ENCODE results near the gene EMILIN2.
A peak's percentile ranks its signal among the peaks of the same experiment; 100 is the strongest.

The EMILIN2 gene

GRCh38 chr18:2924920-2925319, 78.1 kb downstream of the EMILIN2 start:
- DNase-seq: no peak

GRCh38 chr18:2926528-2926927, 79.7 kb downstream of the EMILIN2 start:
- H3K36me3 ChIP-seq: no peaks in the 10 kb centered on the region
- no peaks in the 10 kb centered on the region for H3K27me3 ChIP-seq
- no peaks in the 10 kb centered on the region for H3K4me1 ChIP-seq
- DNase-seq: no peak
- no peaks in the 10 kb centered on the region for H3K9me3 ChIP-seq
- TF ChIP-seq CTCF (IDR thresholded peaks at IDR 0.05; ENCODE audit: low read depth, low read length): no peak
- H3K4me3 ChIP-seq (ENCODE audit: low read depth, low read length): no peak overlapping the region

More at GRCh38 chr18:2924920-2925319, 78.1 kb downstream of the EMILIN2 start:
- no peaks in the 10 kb centered on the region for H3K27me3 ChIP-seq
- no peak overlapping the region for H3K4me3 ChIP-seq (ENCODE audit: low read depth, low read length)
- H3K4me1 ChIP-seq: no peaks in the 10 kb centered on the region
- no peaks in the 10 kb centered on the region for H3K9me3 ChIP-seq
- no peak for TF ChIP-seq CTCF (IDR thresholded peaks at IDR 0.05; ENCODE audit: low read depth, low read length)
- H3K36me3 ChIP-seq: no peaks in the 10 kb centered on the region

GRCh38 chr18:2927745-2928144, 80.9 kb downstream of the EMILIN2 start:
- no peak for TF ChIP-seq CTCF (IDR thresholded peaks at IDR 0.05; ENCODE audit: low read depth, low read length)
- no peaks in the 10 kb centered on the region for H3K9me3 ChIP-seq
- H3K4me1 ChIP-seq: no peaks in the 10 kb centered on the region
- no peak for DNase-seq
- H3K4me3 ChIP-seq (ENCODE audit: low read depth, low read length): no peak overlapping the region
- no peaks in the 10 kb centered on the region for H3K36me3 ChIP-seq
- H3K27me3 ChIP-seq: no peaks in the 10 kb centered on the region

GRCh38 chr18:2932247-2933181, 85.7 kb downstream of the EMILIN2 start:
- peak; percentile 52 for TF ChIP-seq CTCF (IDR thresholded peaks at IDR 0.05; ENCODE audit: low read depth, low read length)
- Histone ChIP-seq H3K4me1 (no peaks in the 10 kb centered on the region), H3K4me3 (ENCODE audit: low read depth, low read length) (no peak overlapping the region), H3K27me3 (no peaks in the 10 kb centered on the region), H3K36me3 (no peaks in the 10 kb centered on the region), H3K9me3 (no peaks in the 10 kb centered on the region)
- DNase-seq: no peak

GRCh38 chr18:2933995-2934394, 87.2 kb downstream of the EMILIN2 start:
- no peaks in the 10 kb centered on the region for H3K27me3 ChIP-seq
- H3K4me3 ChIP-seq (ENCODE audit: low read depth, low read length): no peak overlapping the region
- H3K36me3 ChIP-seq: no peaks in the 10 kb centered on the region
- no peak for DNase-seq
- TF ChIP-seq CTCF (IDR thresholded peaks at IDR 0.05; ENCODE audit: low read depth, low read length): no peak
- no peaks in the 10 kb centered on the region for H3K4me1 ChIP-seq
- no peaks in the 10 kb centered on the region for H3K9me3 ChIP-seq

Measured in BE2C (cell line).